Measurements from ENCODE around the gene NEDD9.

Gene NEDD9

DNA sequence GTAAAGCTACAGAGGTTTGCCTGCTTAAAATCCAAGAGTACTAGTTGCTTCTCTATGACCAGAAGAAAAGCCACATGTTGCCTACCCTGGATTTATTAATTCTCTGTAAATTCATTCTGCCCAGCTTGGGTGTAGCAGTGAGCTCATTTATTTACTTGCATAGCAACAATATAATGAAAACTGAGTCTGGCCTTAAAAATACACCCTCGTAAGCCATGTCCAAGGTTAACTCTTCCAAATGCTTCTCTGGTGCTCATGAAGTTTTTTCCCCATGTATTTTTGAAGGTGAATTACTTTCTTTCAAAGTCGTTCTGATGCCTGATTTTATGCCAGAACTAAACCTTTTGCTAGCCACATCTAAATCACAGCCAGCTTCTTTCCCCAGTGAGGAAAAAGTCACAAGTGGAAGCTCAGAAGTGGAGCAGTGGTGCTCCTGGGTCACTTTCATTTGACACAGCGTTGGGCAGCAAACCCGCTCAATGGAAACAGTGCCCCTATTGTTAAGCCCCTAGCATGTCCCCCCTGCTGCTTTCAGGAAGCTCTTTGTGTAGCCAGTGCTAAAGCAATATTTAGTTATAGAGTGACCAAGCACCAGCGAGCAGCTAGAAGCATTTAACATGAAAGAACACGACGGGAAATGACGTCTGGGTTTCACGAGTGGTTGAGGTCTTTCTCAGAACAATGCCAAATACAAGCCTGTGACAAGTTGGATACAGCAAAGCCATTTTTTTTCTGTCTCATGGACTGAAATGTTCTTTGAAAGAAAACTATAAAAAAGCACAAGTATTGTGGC, 29.8 kb downstream of the NEDD9 start:
- DNase-seq (ENCODE audit: low read depth, low spot score), result peak; percentile 23

DNA sequence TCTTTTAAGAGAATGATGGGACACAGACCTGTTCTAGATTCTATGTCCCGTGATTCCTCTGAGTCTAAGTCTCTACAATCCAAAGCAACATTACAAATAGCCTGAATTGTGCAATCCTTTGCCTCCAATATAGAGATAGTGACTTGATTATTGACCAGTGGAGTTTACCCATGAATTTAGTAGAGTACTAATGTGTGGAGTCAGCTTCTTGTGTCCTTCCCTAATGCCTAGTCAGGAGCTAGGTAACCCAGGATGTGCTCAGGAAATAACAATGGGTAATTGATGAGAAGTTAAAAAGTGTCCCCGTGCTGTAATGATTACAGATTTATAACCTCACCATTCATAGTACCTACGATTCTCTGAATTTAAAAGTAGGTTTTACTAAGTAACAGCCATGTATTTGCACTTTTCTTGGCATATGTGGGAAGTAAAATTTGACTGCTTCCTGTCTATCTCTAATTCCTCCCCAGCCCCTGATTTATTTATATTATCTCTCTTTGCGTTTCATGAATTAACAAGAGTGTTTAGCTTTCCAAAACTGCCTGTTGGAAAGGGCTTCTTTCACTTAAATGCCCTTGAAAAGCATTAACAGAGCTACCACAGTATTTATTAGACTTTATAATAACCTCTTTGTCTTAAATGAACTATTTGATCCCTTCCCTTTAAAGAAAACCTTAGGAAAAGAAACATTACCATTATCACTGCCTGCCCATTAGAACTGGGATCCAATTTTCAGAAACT, 30.5 kb downstream of the NEDD9 start:
- DNase-seq (ENCODE audit: low read depth, low spot score), result no peak

DNA sequence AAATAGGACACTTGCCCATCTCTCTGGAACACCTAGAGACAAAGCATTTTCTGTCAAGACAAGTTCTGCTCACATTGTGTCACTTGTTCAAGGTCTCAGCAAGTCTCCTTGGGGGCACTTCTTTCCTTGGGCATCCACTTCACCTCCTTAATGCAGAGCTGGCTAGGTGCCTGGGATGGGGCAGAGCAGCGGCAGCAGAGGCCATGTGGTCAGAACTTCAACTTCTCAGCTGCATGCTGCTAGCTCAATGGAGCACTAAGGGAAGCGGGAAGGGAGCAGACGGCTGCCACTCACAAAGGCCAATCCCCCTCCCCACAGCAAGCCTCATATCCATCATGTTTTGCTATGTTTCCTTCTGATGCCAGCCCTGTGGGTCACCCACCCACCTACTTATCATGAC, 31.5 kb downstream of the NEDD9 start:
- DNase-seq (ENCODE audit: low read depth, low spot score), result no peak

DNA sequence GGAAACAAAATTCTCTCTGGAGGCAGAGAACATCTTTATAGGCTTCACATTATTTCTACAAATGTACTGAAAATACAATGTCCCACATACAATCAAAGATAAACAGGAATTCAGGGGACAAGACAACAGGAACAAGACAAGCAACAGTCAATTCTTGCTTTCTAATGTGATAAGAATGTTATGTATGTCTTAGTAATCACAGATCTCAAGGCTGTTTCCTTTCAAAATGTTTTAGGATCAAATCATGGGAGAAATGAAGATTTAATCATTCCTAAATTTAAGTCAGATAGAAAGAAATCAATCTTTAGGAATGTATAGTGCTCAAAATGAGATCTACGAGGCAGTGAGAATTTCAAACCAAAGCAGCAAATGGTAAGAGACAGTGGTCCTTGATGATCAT, 32.1 kb downstream of the NEDD9 start:
- no peak for DNase-seq (ENCODE audit: low read depth, low spot score)

DNA sequence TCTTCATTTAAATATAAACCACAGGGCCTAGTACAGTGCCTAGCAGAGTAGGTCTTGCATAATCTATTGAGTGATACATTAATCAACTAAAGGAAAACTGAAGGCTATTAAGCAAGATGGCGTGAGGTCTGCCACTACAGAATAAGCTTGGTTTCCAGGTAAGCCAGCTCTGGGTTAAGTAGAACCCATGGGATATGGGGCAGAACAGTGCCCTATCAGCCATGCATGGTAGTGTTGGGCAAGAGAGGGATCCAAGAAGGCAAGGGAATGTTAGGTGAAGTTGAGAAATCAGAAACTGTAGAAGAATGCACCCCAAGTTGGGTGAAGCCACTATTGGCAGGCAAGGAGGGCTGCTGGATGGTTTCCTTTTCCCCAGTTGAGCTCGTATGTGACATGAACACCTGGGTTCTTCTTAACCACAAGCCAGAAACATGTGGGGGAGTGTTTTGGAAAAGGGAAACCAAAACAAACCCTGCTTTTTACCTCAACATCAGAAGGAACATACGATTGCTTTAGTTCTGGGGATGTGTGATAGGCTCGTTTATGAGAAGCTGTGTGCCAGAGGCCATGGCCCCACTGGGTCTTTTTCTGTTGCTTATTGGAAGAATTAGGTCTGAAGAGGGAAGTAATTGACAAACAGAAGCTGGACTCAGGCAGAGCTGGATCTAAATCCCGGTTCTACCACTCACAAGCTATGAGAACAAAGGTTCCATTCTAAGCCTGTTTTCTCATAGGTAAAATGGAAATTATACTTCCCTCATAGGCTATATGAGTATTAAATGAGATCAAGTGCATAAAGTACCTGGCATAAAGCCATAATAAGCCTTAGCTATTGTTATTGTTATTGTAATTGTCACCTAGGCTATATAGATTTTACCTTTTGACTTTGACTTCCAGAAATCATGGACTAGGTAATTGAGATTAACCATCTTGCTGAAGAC, 33.5 kb downstream of the NEDD9 start:
- DNase-seq (ENCODE audit: low read depth, low spot score), result no peak

DNA sequence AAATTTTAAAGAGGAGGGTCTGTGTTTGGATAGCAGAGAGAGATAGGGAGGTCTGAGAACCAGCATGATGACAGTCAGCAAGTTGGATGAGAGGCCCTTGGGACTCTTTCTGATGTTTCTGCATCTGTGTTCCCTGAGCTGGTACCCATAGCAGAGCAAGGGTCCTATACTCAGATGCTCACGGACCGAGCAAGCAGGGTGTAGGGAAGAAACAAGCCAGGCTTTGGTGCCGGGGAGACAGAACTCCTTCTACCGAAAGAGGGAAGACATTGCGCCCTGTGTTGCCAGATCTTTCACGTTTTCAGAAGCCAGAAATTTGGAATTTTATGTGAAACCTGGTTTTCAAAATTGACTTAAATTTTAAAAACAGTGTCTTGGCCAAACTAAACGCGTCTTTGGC, 34.6 kb downstream of the NEDD9 start:
- no peak for DNase-seq (ENCODE audit: low read depth, low spot score)

DNA sequence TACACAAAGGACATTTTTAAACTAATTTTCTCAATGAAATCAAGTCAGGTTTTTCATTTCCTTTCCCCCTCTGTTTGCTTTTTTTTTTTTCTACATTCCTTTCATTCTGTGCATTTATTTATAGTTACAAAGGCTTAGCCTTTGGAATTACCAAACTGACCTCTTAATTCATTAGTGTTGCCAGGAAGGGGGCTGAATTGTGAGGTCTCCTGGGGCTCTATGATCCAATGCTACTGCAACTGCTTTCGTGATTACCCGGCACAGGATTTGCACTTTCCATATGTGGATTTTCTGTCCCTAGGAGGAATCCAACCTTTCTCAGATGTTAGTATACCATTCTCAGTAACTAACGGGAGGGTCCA, 35.3 kb downstream of the NEDD9 start:
- no peak for DNase-seq (ENCODE audit: low read depth, low spot score)

DNA sequence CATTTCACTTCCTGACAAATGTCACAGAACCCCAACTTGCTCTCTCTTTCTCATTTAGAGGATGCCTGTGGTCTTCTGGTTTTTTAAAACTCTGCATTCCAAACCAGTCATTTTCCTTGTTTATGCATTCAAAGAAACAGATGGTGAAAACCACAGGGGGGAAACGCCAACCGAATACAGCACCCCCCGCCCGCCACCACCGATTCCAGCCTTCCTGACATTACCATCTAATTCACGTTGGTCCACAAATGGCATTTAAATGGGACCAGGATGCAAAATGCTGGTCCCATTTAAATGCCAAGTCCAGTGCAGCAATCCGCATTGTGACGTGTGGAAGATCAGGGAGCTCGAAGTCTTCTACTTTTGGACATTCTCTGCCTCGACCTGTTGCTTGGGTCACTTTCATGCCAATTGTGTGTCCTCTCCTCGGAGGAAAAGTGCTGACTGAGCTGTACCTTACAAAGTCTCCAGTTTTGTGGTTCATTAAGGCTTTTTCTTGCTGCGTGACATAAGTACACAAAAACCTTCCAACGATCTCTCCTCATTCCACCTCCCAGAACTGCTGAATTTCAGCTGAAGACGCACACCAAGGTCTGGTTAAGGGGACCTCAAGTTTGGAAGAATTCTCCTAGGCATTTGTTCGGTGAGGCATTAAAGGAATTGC, 35.8 kb downstream of the NEDD9 start:
- no peak for DNase-seq (ENCODE audit: low read depth, low spot score)

DNA sequence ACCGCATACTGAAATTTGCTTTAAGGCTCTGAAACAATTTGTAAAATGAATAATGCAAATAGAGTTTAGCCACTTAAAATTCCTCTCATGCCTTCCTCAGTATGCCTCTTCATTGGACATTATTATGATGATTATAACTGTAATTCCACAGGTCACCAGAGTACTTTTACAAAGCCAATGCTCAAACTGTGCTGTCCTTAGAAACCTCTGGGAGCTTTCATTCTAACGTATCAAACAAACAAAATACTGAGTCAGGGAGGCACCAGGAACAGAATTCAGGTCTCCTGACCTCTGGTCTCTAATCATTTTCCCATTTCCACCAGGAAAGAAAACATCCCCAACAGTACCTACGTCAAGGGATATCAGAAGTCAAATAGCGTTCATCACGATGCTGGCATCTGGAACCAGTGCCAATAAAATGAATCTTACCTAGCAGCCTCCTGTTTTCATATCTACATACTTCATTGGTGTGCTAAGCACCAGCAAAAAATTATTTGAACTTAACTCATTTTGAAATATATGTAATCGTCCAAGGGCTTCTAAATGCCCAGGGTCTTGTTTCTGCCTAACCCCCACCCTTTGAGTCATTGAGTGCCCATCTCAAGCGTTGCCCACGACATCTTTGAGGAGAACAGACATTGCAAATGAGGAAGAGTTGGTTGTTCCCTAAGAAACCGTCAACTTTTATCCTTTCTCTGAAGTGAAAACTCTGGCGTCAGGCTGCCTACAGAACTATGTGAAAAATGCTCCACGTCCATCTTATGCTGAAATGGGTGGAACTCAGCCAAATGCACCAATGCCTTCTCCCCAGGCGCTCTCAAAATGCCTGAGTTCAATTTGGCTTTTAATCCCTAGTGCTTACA, 37.9 kb downstream of the NEDD9 start:
- DNase-seq (ENCODE audit: low read depth, low spot score), result no peak

DNA sequence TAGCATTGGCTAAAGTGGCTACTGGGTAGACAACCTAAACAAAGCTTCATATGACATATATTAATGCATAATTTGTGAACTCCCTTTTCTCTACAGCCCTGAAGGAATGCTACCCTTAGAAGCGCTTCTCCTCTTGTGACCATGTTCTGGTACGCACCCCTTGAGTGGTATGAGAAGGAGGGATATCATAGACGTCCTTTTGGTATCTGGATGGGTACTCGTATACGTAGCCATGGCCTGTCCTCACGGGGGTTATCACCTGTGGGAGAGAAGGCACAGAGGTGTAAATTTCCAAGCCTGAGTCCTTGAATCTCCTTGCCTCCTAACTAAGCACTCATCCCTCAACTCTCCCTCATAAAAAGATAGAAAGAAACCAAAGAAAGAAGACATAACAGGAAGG, 39.0 kb downstream of the NEDD9 start:
- no peak for DNase-seq (ENCODE audit: low read depth, low spot score)

DNA sequence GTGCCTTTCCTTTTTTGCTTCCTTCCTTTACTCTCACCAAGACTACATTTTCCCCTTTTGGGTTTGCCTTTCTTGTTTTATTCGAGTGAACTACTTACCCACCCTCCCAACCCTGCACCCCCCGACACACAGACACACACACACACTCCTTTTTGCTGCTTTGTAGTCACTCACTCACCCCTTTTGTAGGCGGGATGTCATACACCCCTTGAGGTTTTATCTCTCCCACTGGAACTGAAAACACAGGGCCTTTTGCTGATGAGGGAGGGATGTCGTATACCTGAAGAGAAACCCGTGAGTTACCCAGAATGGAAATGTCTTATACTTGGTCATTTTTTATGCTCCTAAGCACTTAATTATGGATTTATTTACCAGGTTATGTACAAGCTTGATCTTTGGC, 40.3 kb downstream of the NEDD9 start:
- no peak for DNase-seq (ENCODE audit: low read depth, low spot score)

DNA sequence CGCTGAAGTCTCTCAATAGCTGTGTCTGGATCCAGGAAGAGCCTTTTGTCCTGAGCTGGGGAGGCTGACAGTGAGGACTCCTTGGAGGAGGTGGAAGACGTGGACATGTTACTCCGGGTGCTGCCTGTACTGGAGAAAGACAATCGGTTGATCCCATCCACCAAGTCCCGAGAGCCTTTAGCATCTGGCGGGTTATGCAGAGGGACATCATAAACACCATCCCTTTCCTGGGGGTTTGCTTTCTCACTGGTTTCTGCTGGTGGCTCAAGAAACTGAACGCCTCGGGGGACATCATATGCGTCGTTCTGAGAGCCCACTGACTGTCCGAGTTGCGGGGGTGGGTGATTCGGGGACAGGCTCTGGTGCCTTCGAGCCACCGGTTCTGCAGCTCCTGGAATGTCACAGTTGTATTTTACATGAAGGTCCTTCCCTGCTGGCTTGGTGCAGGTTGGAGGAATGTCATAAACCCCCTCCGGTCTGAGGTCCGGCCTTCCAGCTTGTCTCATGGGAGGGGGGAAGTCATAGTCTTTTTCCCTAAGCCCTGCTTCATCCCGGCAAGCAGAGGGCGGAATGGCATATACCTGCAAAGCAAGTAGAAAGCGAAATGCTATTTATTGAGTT, 41.7 kb downstream of the NEDD9 start:
- DNase-seq (ENCODE audit: low read depth, low spot score), result peak; percentile 78

DNA sequence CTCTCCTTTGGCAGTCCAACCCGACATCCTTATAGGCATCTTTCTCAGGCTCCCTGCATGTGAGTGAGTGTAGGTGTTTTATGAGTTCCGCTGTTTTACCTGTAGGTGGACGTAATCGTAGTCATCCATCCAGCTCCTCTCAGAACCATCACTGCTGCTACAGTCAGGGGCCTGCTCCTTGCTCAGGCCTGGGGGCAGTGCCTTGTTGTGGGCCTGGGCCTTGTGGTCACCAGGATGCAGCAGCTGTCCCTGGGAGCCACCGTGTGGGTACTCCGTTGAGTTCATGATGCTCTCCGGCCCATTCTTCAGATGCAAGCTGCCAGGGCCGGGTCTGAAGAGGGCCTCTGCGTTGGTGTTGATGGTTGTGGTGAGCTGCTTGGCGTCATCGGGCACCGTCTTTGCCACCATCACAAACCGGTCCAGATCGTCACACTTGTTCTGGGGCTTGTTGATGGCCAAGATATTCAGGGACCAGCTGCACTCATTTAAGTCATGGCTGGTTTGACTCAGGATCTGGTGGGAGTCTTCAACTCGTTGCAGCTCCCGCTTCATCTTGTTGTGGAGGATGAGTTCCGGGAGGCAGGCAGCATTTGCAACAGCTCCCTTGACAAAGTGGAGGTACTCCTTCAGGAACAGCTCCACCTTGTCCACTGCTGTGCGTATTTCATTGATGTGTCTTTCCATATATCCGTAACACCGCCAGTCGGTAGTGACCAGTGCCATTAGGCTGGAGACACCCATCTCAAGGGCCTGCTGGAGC, 42.4 kb downstream of the NEDD9 start:
- DNase-seq (ENCODE audit: low read depth, low spot score), result no peak

DNA sequence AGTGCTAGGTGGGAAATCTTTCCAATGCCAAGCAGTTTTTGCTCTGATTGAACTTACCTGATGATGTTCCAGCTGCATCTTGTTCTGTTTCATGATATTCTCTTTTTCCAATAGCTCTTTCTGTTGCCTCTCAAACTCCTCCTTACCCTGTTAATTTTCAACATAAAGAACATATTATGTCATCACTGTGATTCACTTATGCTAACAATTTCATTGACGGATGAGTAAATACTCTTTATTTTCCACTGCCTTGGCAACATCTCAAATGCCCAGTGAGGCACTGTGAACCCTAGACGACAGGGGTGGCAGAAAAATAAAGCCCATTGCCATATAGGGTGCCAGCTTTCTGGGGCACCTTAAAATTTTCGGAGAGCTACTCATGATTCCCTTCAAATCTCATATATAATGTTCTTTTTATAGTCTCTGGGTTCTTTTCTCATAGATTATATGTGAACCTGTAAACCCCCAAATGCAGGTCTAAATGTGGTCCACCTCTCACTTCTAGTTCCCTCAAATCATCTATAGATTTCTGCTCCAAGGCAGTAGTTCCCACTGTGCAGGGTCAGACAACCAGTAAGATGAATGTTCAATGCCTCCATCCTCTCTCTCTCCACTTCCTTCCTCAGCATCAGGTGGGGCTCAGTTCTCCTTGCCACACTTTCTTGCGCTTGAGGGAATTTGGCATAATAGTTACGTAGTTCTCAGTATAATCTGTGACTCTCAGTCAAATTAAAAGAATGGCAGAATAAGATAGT, 44.1 kb downstream of the NEDD9 start:
- no peak for DNase-seq (ENCODE audit: low read depth, low spot score)

DNA sequence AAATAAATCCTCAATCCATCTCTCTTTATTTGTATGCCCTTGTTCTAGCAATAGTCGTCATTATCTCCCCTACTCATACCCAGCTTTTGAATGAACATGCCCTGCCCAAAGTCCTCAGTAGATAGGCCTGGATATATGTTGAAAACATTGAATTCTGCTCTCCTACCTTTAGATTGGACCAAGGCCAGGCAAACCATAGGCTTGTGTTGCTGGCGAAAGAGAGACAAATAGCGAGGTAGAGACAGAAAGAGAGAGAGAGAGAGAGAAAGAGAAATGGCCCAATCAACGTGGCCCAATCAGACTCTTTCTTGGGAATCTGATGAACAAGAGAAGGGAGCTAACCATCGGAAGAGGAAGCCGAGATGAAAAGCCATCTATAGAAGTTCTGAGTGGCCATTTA, 45.2 kb downstream of the NEDD9 start:
- no peak for DNase-seq (ENCODE audit: low read depth, low spot score)

DNA sequence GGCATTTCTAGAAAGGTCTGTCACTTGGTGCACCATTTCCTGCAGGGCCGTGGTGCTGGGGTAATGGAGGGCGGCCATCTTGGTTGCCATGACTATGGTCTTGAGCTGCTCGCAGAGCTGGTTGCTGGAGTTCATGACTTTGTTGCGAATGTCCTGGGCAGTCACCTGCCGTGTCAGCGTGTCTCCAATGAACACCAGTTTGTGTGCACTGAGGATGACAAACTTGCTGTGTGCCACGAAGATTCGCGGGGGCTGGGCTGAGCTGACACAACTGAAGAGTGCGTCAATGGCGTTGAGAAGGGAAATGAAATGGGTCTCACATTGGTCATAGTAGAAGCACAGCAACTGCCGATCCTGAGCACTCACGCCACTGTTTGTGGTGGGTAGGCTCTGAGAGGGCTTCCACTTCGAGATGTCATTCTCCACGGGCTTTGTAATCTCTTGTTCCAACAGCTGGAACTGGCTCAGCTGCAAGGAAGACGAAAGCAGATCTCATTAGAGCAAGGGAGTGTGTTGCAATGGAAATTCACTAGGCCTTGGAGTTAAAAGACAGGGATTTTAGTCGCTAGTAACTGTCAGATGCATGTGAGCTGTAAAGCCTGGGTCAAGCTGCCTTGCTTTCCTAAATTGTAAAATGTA, 47.1 kb downstream of the NEDD9 start:
- DNase-seq (ENCODE audit: low read depth, low spot score), result no peak

DNA sequence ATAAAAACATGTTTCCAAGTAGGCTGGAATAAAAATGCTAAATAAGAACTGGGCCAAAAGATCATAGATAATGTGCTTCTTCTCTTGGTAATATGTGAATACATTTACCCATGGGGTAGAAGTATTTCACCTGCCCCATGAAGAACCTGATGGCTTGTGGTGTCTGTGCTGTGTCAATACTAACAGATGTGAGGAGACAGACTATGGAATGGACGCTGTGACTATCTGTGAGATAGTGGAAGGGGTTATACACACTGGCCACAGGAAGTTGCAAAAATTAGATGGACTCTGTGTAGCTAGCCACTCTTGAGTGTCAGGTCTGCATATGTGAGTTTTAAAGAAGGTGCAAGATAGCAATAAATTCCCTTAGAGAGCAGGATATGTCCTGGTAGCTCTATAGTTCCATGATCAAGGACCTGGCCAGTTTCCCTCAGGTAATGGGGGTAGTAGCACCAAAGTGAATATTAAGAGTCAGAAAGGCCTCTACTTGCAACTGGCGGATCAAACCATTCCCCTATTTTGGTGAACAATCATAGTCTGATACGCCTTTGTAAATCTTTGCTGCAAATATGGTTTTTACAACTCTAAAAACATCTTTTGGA, 48.6 kb downstream of the NEDD9 start:
- no peak for DNase-seq (ENCODE audit: low read depth, low spot score)
